ENCODE results near the gene FAR1. TPM values are rescaled to one million over a fixed set of nuclear protein-coding genes. Genes with fewer than 3 reads are reported as not detected.

The FAR1 gene
- total and polyA plus RNA-seq, 2 of the 4 experiments (the other 2 are of a cell fraction) = 35.3 to 119 TPM

DNA sequence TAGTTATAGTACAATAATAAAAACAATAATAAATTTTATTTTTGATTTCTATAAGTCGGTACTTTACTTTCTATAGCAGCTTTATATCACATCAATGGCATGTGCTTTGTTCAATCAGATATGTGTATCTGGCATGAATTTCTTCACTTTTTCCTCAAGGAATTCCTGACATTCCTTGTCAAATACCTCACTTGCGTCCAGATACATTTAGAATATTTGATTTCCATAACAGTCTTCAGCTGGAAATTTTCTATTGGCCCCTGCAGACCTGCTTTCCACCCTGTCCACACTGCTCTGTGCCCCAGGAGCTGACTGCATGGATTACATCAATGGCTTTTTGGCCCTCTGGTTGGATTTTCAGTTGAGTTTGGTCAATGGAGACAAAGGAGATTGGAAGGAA is 93.2 kb downstream of the FAR1 start:
- H3K14ac ChIP-seq (replicated peaks; ENCODE audit: low read depth, low read length) = no peak overlapping the region
- BruUV-seq (replicated peaks) = no TSS peak
- H3K4me3 ChIP-seq (ENCODE audit: insufficient read depth, low read depth, low read length) = no peak overlapping the region
- H3K4me2 ChIP-seq (ENCODE audit: low read depth, low read length) = no peak overlapping the region
- H4K20me1 ChIP-seq (ENCODE audit: insufficient read depth, low read length) = no peaks in the 10 kb centered on the region; the same call in 1 of the 2 replicates
- H3K9ac ChIP-seq (ENCODE audit: low read depth, low read length) = no peak overlapping the region
- no peak overlapping the region for H2AFZ ChIP-seq (replicated peaks; ENCODE audit: low read length, poor library complexity)
- no peak overlapping the region for H3K23ac ChIP-seq (ENCODE audit: low read depth, low read length)
- H3K27ac ChIP-seq (ENCODE audit: insufficient read depth, low read length) = no peak overlapping the region
- no peaks in the 10 kb centered on the region for H3K36me3 ChIP-seq (ENCODE audit: control insufficient read depth, insufficient read depth, low read length)
- H4K91ac ChIP-seq (ENCODE audit: insufficient read depth, low read depth, low read length) = no peak overlapping the region
- no peak overlapping the region for H3K4ac ChIP-seq (ENCODE audit: low read depth, low read length)
- ChIA-PET CTCF (no interaction called here), POLR2A (ENCODE audit: unreplicated experiment) (no interaction called here)
- no peak overlapping the region for H2AK5ac ChIP-seq (ENCODE audit: low read depth, low read length)
- ATAC-seq (ENCODE audit: low read depth) = peak; percentile 71
- H3K56ac ChIP-seq (ENCODE audit: extremely low read depth, insufficient read depth, low read length) = no peak overlapping the region
- H3K4me1 ChIP-seq (ENCODE audit: control insufficient read depth, insufficient read depth, low read length) = peaks cover 2% of the 10 kb centered on the region
- no peak overlapping the region for H3K18ac ChIP-seq (ENCODE audit: low read depth, low read length)
- DNase-seq = peak; percentile 44
- H2BK5ac ChIP-seq (ENCODE audit: low read depth, low read length, poor library complexity, severe bottlenecking) = no peak overlapping the region
- no peaks in the 10 kb centered on the region for H3K79me1 ChIP-seq (ENCODE audit: low read depth in 1 of 2, low read length in 2 of 2)
- H2BK120ac ChIP-seq (ENCODE audit: low read depth, low read length) = peak overlapping the region; percentile 40; the same call in 1 of the 2 replicates
- TF ChIP-seq, protein P1, sequence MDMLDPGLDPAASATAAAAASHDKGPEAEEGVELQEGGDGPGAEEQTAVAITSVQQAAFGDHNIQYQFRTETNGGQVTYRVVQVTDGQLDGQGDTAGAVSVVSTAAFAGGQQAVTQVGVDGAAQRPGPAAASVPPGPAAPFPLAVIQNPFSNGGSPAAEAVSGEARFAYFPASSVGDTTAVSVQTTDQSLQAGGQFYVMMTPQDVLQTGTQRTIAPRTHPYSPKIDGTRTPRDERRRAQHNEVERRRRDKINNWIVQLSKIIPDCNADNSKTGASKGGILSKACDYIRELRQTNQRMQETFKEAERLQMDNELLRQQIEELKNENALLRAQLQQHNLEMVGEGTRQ (IDR thresholded peaks at IDR 0.05; ENCODE audit: low read depth, low read length) = no peak
- TF ChIP-seq MXI1 (IDR thresholded peaks at IDR 0.05; ENCODE audit: borderline replicate concordance, low read depth, low read length) = no peak
- TF ChIP-seq MAZ (IDR thresholded peaks at IDR 0.05; ENCODE audit: borderline replicate concordance, low read depth, low read length) = no peak
- no peak for TF ChIP-seq POLR2A (IDR thresholded peaks at IDR 0.05; ENCODE audit: low read depth, low read length)
- TF ChIP-seq NFE2L2 (IDR thresholded peaks at IDR 0.05; ENCODE audit: low read depth, low read length) = no peak
- TF ChIP-seq CEBPB (IDR thresholded peaks at IDR 0.05; ENCODE audit: low read depth, low read length) = no peak
- no peak overlapping the region for H4K8ac ChIP-seq (ENCODE audit: low read depth in 2 of 2, low read length in 2 of 2)
- WGBS, 2 experiments (ENCODE audit: extremely low coverage in 2 of 2, insufficient read length in 1 of 2) = no CpG with 5 or more reads among the region's 2 CpGs
- dilution Hi-C loops (cut with HindIII; ENCODE audit: low sequenced_read_pairs, unreplicated experiment) = no loop called here
- no peak overlapping the region for H2AK9ac ChIP-seq (replicated peaks; ENCODE audit: low read depth, low read length, poor library complexity)
- 0 out of 2 replicates have a peak overlapping the region, but pooled peaks have one; percentile 14 for H2BK20ac ChIP-seq (ENCODE audit: low read depth, low read length)
- H3K9me3 ChIP-seq (ENCODE audit: control insufficient read depth, insufficient read depth, low read length) = no peaks in the 10 kb centered on the region
- in situ Hi-C loops (cut with MboI; ENCODE audit: low sequenced_read_pairs) = no loop called here
- H4K5ac ChIP-seq (ENCODE audit: low read depth, low read length) = no peak overlapping the region
- H2BK15ac ChIP-seq (ENCODE audit: low read depth, low read length) = no peak overlapping the region
- H3K27me3 ChIP-seq (ENCODE audit: control insufficient read depth, insufficient read depth, low read length) = no peaks in the 10 kb centered on the region
- peaks cover 3% of the 10 kb centered on the region; the same call in 1 of the 2 replicates for H3K9me1 ChIP-seq (ENCODE audit: insufficient read depth, low read length)
- intact Hi-C loops (cut with micrococcal nuclease) = no loop called here
